Measurements from ENCODE around the gene TTC23.

- TF ChIP-seq EZH2 (IDR thresholded peaks at IDR 0.05), result no peak
- TF ChIP-seq POLR2AphosphoS5 (IDR thresholded peaks at IDR 0.05; ENCODE audit: borderline replicate concordance, low read depth, low read length), result no peak
- TF ChIP-seq FOXP2 (optimal IDR thresholded peaks at IDR 0.05; ENCODE audit: control extremely low read depth, extremely low read length, insufficient read depth), result no peak
Measured at GRCh38 chr15:99098991-99099390, 150.4 kb downstream of the TTC23 start.
